ENCODE measurements around the gene NAA60.
"Not testable (repeated sequence)": the region's sequence is repeated elsewhere in the genome, so short reads cannot be mapped to it uniquely, and the experiment has no call there.

NAA60 gene

DNA sequence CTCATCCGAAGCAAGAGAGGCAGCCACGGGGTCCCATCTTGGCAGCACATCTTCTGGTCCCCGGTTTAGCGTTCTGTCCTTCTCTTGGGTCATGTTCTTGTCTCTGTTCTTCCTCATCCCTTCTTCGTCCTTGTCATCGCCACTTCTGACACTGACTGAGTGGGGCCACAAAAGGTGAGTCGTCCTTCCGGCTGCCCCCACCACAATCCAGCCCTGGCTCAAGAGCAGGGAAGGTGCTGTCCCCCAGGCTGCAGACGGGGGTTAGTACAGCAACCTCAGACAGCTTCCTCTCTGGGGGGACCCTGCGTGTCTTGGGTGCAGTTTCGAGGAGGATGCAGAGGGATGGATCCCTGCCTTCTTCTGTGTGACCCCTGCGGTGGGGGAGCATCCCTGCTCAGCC lies 21.8 kb downstream of the NAA60 start:
- DNase-seq = no peak

GRCh38 chr16:3465911-3466584 lies 22.6 kb downstream of the NAA60 start:
- DNase-seq = no peak

DNA sequence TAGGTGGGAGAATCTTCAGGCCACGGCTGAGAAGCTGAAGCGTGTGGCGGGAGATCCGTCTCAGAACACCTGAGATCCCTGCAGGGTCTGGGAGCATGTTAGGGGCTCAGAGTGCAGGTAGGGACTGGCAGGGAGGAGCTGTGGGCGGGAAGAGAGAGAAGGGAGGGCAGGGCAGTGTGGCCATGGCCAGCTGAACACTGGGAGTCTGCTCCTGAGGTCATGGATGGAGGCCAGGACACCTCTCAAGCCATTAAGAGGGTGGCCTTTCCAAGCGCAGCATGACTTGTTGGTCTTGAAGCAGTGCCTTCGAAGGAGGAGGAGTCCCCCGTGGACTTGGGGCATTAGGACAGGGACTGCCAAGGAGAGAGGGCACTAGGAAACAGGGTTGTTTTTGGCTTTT lies 23.7 kb downstream of the NAA60 start:
- DNase-seq = no peak

GRCh38 chr16:3467921-3468320 lies 24.4 kb downstream of the NAA60 start:
- no peak for DNase-seq

DNA sequence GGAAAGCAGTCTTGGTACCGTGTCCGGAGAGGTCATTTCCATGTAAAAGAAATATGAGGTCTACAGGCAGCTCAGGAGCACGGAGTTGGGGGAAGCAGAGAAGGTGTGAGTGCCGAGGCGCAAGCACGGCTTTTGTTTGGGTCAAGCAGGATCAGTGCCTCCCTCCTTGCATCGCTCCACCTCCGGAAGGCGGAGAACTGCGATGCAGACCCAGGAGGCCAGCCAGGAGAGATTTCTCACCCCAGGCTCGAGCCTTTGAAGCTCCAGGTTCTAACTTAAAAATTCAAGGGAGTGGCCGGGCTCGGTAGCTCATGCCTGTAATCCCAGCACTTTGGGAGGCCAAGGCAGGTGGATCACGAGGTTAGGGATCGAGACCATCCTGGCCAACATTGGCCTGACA lies 25.0 kb downstream of the NAA60 start:
- DNase-seq = no peak

DNA sequence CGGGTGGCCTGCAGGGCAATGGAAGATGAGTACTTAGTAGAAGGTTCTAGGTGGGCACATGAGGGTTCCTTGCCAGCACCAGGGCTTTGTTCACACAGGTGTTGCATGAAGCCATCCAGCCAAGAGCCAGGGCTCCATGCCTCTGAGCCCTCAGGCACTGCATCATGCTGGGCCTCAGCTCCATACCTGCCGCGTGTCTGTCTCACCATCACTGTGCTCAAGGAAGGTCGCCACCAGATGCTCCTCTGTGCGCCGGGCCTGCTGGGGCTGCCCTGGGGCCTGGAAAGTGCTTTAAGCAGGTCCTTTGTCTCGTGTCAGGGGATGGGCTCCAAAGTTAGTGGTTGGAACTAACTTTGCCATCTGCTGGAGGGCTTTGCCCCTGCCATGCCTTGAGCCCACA lies 26.3 kb downstream of the NAA60 start:
- DNase-seq = no peak

DNA sequence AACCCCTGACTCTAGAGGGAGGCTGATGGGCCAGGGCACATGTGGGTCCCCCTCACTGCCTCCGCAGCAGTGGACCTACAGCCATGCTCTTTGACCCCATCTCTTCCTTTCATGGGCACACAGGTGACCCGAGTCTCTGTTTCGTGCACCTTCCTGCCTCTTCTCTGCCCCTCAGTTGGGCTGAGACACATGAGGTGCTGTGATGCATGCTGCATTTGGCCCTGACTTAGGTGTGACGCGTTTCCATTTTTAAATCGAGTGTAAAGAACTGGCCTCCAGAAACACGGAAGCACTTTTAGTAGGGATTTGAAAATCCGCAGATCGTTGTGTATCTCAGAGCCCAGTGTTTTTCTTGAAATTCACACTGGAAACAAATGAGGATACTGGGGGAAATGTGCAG lies 27.2 kb downstream of the NAA60 start:
- DNase-seq = no peak

DNA sequence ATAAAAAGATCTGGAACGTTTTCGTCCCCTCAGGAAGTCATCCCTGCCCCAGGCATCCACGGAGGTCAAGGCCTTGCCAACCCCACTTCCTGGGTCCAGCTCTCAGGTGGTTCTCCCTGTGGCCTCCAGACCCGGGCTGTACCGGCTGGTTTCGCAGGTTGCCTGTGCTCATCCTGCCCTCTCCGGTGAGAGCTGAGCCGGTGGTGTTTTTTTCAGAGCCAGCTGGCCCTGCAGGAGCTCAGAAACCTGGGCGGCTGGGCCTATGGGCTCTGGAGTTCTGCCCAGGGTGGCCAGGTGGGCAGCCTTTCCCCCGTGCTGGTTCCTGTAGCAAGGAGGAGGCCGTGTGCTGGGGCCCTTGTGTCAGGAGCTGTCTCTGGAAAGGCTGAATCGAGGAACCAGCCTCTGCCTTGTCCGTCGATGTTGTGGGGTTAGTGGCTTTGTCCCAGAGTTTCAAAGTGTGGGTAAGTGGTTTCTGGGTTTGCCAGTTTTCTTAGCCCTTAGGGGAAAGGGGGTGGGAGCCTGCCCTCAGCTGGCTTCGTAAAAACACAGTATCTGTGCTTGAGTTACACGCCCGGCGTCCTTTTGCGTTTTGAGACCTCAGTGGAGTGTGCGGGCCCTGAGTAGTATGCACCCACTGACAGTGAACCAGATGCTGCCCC lies 28.2 kb downstream of the NAA60 start:
- DNase-seq = no peak

DNA sequence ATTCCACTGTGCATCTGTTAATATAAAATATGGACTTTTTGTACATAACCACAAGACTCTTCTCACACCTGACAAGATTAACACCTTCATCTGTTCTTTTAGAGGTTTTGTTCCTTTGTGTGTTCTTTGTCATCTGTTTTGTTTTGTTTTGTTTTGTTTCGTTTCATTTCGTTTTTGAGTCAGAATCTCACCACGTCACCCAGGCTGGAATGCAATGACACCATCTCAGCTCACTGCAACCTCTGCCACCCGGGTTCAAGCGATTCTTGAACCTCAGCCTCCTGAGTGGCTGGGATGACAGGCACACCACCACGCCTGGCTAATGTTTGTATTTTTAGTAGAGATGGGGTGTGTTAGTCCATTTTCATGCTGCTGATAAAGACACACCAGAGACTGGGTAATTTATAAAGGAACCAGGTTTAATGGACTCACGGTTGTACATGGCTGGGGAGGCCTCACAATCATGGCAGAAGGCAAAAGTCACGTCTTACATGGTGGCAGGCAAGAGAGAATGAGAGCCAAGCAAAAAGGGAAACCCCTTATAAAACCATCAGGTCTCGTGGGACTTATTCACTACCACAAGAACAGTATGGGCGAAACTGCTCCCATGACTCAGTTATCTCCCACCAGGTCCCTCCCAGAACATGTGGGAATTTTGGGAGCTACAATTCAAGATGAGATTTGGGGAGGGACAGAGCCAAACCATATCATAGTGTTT lies 29.6 kb downstream of the NAA60 start:
- no peak for DNase-seq

GRCh38 chr16:3473596-3473943 lies 30.1 kb downstream of the NAA60 start:
- not testable (repeated sequence) for DNase-seq

- DNase-seq = no peak
These were observed 30.8 kb downstream of the NAA60 start for GRCh38 chr16:3474136-3474779.

DNA sequence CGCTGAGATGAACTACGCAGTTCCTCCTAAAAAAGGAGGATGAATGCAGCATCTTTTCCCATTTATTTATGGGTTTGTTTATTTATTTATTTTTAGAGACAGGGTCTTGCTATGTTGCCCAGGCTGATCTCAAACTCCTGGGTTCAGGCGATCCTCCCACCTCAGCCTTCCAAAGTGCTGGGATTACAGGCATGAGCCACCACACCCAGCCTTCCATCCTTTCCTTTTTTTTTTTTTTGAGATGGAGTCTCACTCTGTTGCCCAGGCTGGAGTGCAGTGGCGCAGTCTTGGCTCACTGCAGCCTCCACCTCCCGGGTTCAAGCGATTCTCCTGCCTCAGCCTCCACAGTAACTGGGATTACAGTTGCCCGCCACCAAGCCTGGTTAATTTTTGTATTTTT lies 31.4 kb downstream of the NAA60 start:
- DNase-seq = not testable (repeated sequence)

DNA sequence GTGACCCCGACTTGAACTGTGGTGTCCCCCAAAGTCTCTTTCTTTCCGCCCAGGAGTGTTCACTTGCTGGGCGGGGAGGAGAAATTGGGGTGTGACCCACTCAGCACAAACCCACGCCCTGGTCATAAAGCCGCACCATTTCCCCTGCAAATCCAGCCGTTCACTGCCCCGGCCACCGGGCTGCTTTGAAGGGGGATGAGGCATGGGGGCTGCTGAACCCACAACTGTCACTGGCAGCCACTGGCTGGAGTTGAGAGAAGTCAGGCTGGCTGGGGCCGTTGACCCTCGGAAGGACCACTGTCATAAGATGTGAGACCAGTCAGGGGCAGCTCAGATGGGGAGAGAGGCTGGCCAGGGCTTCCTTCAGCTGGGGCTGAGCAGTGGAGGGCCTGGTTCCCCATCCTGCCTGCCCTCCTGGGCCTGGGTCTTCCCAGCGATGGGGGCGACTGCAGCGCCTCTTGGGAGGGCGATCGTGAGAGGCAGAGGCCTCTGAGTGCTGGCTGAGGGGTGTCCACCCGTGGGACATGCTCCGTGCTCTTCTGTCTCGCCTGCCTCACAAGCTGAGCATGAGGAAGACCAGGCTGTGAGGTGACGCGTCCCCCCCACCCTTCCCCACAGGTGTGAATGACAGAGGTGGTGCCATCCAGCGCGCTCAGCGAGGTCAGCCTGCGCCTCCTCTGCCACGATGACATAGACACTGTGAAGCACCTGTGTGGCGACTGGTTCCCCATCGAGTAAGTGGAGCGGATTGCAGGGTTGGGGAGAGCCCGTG lies 32.3 kb downstream of the NAA60 start:
- DNase-seq = no peak

DNA sequence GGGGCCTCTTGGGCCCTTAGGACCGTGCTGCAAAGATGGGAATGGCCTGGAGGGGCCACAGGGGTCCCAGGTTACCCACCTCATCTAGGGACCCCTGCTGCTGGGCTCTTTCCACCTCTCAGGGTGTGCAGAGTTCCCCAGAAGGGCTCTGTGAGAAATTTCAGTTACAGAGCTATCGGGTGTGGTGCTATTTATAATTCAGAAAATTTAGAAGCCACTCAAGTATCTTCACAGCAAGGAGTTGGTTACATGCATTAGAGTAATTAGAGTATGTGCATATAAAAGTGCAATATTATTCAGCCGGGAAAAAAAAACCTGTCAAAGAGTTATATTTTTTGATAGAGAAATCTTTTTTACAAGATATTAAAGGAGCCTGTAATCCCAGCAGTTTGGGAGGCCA lies 32.9 kb downstream of the NAA60 start:
- no peak for DNase-seq

DNA sequence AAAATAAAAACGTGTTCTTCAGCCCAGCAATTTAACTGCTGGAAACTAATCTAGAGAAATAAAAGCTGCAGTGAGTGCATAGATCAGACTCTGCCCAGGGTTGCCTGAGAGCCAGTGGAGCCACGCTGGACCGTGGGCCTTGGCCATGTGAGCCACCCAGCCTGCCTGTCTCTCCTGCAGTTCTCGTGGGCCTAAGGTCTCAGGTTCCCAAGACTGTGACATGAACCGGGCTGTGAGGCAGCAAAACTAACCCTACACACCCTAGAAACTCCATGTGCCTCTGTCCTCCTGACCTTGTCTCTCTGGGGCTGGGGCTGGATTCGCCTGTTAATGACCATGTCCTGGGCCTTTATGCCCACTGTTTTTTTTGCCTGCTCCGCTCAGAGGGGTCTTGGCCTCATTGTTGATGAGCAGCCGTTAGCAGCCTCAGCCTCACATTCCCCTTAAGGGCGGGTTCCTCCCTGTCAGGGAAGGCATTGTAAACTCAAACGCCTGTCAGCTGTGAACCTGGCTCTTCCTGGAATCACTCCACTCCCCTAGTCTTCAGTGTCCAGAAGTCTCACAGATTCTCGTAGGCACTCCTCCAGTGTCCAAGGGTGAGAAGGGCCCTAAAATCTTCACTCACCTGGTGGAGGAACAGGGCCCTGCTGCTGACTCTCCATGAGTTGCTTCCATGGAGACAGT lies 34.9 kb downstream of the NAA60 start:
- DNase-seq = no peak

GRCh38 chr16:3479654-3480216 lies 36.3 kb downstream of the NAA60 start:
- DNase-seq = no peak

DNA sequence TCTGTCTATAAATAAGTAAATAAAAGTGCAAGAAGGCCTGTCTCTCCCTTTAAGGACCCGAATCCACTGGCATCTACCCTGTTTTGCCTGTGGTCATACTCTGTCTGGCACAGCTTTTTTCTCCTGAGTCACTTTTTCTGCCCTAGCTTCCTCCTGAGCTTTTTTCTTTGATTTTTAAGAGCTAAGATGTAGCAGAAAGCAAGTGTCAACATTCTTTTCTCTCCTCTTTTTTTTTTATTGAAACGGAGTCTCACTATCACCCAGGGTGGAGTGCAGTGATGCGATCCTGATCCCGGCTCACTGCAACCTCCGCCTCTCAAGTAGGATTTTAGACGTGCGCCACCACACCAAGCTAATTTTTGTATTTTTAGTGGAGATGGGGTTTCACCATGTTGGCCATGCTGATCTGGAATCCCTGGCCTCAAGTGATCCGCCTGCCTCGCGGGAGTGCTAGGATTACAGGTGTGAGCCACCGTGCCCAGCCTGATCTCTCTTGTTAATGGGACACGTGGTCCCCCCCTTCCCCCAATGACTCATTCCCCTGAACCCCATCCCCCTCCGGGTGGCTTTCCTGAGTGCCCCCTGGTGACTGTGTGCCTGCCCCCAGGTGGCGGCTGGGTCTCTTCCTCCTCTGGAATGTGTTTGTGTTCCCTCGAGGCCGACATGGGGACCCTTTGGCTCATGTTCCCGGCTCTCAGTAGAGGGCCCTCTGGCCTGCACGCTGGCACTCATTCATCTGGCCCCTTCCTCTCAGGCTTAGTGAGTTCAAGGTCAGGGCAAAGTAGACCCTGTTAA lies 37.6 kb downstream of the NAA60 start:
- DNase-seq = no peak

- no peak for DNase-seq
These were observed 38.5 kb downstream of the NAA60 start for GRCh38 chr16:3481696-3482658.

- DNase-seq = no peak
These were observed 39.3 kb downstream of the NAA60 start for GRCh38 chr16:3482659-3483241.
